ENCODE measurements around the gene AHCY. TPM values are rescaled to one million over a fixed set of nuclear protein-coding genes. Genes with fewer than 3 reads are reported as not detected.
"Not testable (repeated sequence)": the region's sequence is repeated elsewhere in the genome, so short reads cannot be mapped to it uniquely, and the experiment has no call there.

Gene AHCY
- 233 TPM for polyA plus RNA-seq (2013, experiment 1 of 2)
- 236 TPM for polyA plus RNA-seq (2013, experiment 2 of 2)

GRCh38 chr20:34302723-34303533, at the start of gene AHCY:
AHCY (minus strand) TSS chr20:34303355; CDS start chr20:34303270, 85 bp downstream.
- no peaks in the 10 kb centered on the region for H3K27me3 ChIP-seq (ENCODE audit: insufficient read depth, low read length, poor library complexity)
- peak within 1 kb of the TSS; percentile 40 for H3K4ac ChIP-seq (ENCODE audit: low read depth, low read length)
- peak within 1 kb of the TSS; percentile 6 for H3K23ac ChIP-seq (ENCODE audit: low read length)
- H3K4me2 ChIP-seq (ENCODE audit: low read length): peak within 1 kb of the TSS; percentile 67
- peaks cover 36% of the 10 kb centered on the region for H3K79me2 ChIP-seq (ENCODE audit: control insufficient read depth, insufficient read depth, low read length)
- peak within 1 kb of the TSS; percentile 81 for H3K4me3 ChIP-seq (ENCODE audit: low read length)
- peak within 1 kb of the TSS; percentile 29 for H2BK5ac ChIP-seq (ENCODE audit: low read length)
- H3K36me3 ChIP-seq (ENCODE audit: control insufficient read depth, insufficient read depth, low read length): no peaks in the 10 kb centered on the region
- peak within 1 kb of the TSS; percentile 92 for H3K56ac ChIP-seq (ENCODE audit: low read length)
- H2BK15ac ChIP-seq (replicated peaks; ENCODE audit: low read depth): no peak within 1 kb of the TSS
- peak within 1 kb of the TSS; percentile 7 for H4K5ac ChIP-seq (ENCODE audit: low read length)
- H3K4me1 ChIP-seq (ENCODE audit: control insufficient read depth, low read depth, low read length): peaks cover 6% of the 10 kb centered on the region
- peak within 1 kb of the TSS; percentile 94 for H3K27ac ChIP-seq (ENCODE audit: low read depth, low read length)
- H3K9ac ChIP-seq (ENCODE audit: low read length): peak within 1 kb of the TSS; percentile 88
- H3K79me1 ChIP-seq (ENCODE audit: low read length): peaks cover 6% of the 10 kb centered on the region
- WGBS (ENCODE audit: extremely low coverage, insufficient coverage, low lambda C conversion rate): no CpG with 5 or more reads among the region's 79 CpGs
- H2BK120ac ChIP-seq (ENCODE audit: low read depth, low read length): no peak within 1 kb of the TSS
- peak within 1 kb of the TSS; percentile 94 for H2AK5ac ChIP-seq (ENCODE audit: low read length)
- H3K18ac ChIP-seq (ENCODE audit: low read length): peak within 1 kb of the TSS; percentile 57
- no peak within 1 kb of the TSS for H4K8ac ChIP-seq (ENCODE audit: low read depth, low read length)
- peak; percentile 99 for DNase-seq

DNA sequence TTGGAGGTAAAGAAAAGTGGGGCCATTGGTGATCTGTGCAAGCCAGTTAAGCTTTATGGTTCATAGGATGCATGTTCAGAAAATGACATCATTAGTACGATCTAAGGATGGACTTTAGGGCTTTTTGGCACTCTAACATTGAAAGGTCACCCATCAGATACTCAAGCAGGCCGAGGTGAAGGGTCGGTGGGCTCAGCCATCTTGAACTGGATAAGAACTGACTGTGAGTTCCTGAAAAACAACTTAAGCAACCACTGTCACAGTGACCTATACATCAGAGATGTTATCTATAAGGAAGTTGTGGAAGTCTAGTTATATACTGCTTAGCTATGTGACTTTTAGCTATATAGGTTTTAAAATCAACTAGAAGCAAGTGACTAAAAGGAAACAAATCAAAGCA, 46.9 kb upstream of the AHCY start:
- H3K18ac ChIP-seq (ENCODE audit: low read length): no peak overlapping the region
- no CpG with 5 or more reads among the region's 3 CpGs for WGBS (ENCODE audit: extremely low coverage, insufficient coverage, low lambda C conversion rate)
- H3K4me3 ChIP-seq (ENCODE audit: low read length): no peak overlapping the region
- H3K9ac ChIP-seq (ENCODE audit: low read length): no peak overlapping the region
- no peak overlapping the region for H2BK120ac ChIP-seq (ENCODE audit: low read depth, low read length)
- no peaks in the 10 kb centered on the region for H3K79me1 ChIP-seq (ENCODE audit: low read length)
- peaks cover 1% of the 10 kb centered on the region for H3K4me1 ChIP-seq (ENCODE audit: control insufficient read depth, low read depth, low read length)
- H3K4ac ChIP-seq (ENCODE audit: low read depth, low read length): no peak overlapping the region
- H4K5ac ChIP-seq (ENCODE audit: low read length): no peak overlapping the region
- no peak for DNase-seq
- H3K27me3 ChIP-seq (ENCODE audit: insufficient read depth, low read length, poor library complexity): no peaks in the 10 kb centered on the region
- no peak overlapping the region for H3K56ac ChIP-seq (ENCODE audit: low read length)
- no peak overlapping the region for H2BK15ac ChIP-seq (replicated peaks; ENCODE audit: low read depth)
- no peaks in the 10 kb centered on the region for H3K36me3 ChIP-seq (ENCODE audit: control insufficient read depth, insufficient read depth, low read length)
- no peak overlapping the region for H2BK5ac ChIP-seq (ENCODE audit: low read length)
- H3K27ac ChIP-seq (ENCODE audit: low read depth, low read length): no peak overlapping the region
- H4K8ac ChIP-seq (ENCODE audit: low read depth, low read length): no peak overlapping the region
- H3K79me2 ChIP-seq (ENCODE audit: control insufficient read depth, insufficient read depth, low read length): no peaks in the 10 kb centered on the region
- H3K4me2 ChIP-seq (ENCODE audit: low read length): no peak overlapping the region
- no peak overlapping the region for H2AK5ac ChIP-seq (ENCODE audit: low read length)
- no peak overlapping the region for H3K23ac ChIP-seq (ENCODE audit: low read length)

GRCh38 chr20:34347571-34347970, 44.4 kb upstream of the AHCY start:
- H3K79me1 ChIP-seq (ENCODE audit: low read length): no peaks in the 10 kb centered on the region
- no peak overlapping the region for H3K9ac ChIP-seq (ENCODE audit: low read length)
- H3K27me3 ChIP-seq (ENCODE audit: insufficient read depth, low read length, poor library complexity): no peaks in the 10 kb centered on the region
- no peak overlapping the region for H3K18ac ChIP-seq (ENCODE audit: low read length)
- H3K56ac ChIP-seq (ENCODE audit: low read length): no peak overlapping the region
- H2BK5ac ChIP-seq (ENCODE audit: low read length): no peak overlapping the region
- H3K4me1 ChIP-seq (ENCODE audit: control insufficient read depth, low read depth, low read length): peaks cover 2% of the 10 kb centered on the region
- H3K79me2 ChIP-seq (ENCODE audit: control insufficient read depth, insufficient read depth, low read length): no peaks in the 10 kb centered on the region
- H4K8ac ChIP-seq (ENCODE audit: low read depth, low read length): no peak overlapping the region
- no peak overlapping the region for H3K27ac ChIP-seq (ENCODE audit: low read depth, low read length)
- no peak for DNase-seq
- no peak overlapping the region for H3K4me2 ChIP-seq (ENCODE audit: low read length)
- whole genome bisulfite sequencing (ENCODE audit: extremely low coverage, insufficient coverage, low lambda C conversion rate): no CpG with 5 or more reads among the region's 4 CpGs
- H3K4me3 ChIP-seq (ENCODE audit: low read length): no peak overlapping the region
- H3K36me3 ChIP-seq (ENCODE audit: control insufficient read depth, insufficient read depth, low read length): no peaks in the 10 kb centered on the region
- no peak overlapping the region for H3K23ac ChIP-seq (ENCODE audit: low read length)
- H2BK15ac ChIP-seq (replicated peaks; ENCODE audit: low read depth): no peak overlapping the region
- no peak overlapping the region for H4K5ac ChIP-seq (ENCODE audit: low read length)
- H3K4ac ChIP-seq (ENCODE audit: low read depth, low read length): no peak overlapping the region
- no peak overlapping the region for H2AK5ac ChIP-seq (ENCODE audit: low read length)
- H2BK120ac ChIP-seq (ENCODE audit: low read depth, low read length): no peak overlapping the region

GRCh38 chr20:34346533-34346865, 43.3 kb upstream of the AHCY start:
- H3K4me3 ChIP-seq (ENCODE audit: low read length); H3K23ac ChIP-seq (ENCODE audit: low read length); H2AK5ac ChIP-seq (ENCODE audit: low read length); H3K9ac ChIP-seq (ENCODE audit: low read length); H2BK5ac ChIP-seq (ENCODE audit: low read length); H3K79me2 ChIP-seq (ENCODE audit: control insufficient read depth, insufficient read depth, low read length); H3K79me1 ChIP-seq (ENCODE audit: low read length); H3K4ac ChIP-seq (ENCODE audit: low read depth, low read length); H3K18ac ChIP-seq (ENCODE audit: low read length); H2BK120ac ChIP-seq (ENCODE audit: low read depth, low read length); H3K4me1 ChIP-seq (ENCODE audit: control insufficient read depth, low read depth, low read length); H3K36me3 ChIP-seq (ENCODE audit: control insufficient read depth, insufficient read depth, low read length); H4K8ac ChIP-seq (ENCODE audit: low read depth, low read length); H2BK15ac ChIP-seq (replicated peaks; ENCODE audit: low read depth); H4K5ac ChIP-seq (ENCODE audit: low read length); DNase-seq; H3K56ac ChIP-seq (ENCODE audit: low read length); H3K4me2 ChIP-seq (ENCODE audit: low read length); H3K27ac ChIP-seq (ENCODE audit: low read depth, low read length); H3K27me3 ChIP-seq (ENCODE audit: insufficient read depth, low read length, poor library complexity): not testable (repeated sequence)
- no CpG with 5 or more reads among the region's 9 CpGs for WGBS (ENCODE audit: extremely low coverage, insufficient coverage, low lambda C conversion rate)

DNA sequence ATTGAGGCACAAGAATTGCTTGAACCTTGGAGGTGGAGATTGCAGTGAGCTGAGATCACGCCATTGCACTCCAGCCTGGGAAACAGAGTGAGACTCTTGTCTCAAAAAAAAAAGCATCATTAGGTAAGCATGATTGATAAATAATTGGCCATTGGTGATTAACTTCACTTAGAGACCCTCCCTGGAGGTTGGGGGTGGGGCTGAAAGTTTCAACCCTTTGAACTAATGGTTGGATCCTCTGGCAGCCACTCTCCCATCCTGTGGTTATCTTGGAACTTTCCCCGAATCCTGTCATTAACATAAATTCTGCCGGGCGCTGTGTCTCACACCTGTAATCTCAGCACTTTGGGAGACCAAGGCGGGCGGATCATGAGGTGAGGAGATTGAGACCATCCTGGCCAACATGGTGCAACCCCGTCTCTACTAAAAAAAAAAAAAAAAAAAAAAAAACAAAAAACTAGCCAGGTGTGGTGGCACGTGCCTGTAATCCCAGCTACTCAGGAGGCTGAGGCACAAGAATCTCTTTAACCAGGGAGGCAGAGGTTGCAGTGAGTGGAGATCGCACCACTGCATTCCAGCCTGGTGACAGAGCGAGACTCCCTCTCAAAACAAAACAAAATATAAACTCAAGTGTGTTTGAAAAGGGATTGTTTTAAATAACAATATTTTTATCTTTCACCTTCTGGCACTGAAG, 42.8 kb upstream of the AHCY start:
- not testable (repeated sequence) for H2BK5ac ChIP-seq (ENCODE audit: low read length); H4K5ac ChIP-seq (ENCODE audit: low read length); H3K36me3 ChIP-seq (ENCODE audit: control insufficient read depth, insufficient read depth, low read length); H3K4me3 ChIP-seq (ENCODE audit: low read length); H3K79me1 ChIP-seq (ENCODE audit: low read length); H3K18ac ChIP-seq (ENCODE audit: low read length); H3K27me3 ChIP-seq (ENCODE audit: insufficient read depth, low read length, poor library complexity); H3K79me2 ChIP-seq (ENCODE audit: control insufficient read depth, insufficient read depth, low read length); H3K27ac ChIP-seq (ENCODE audit: low read depth, low read length); H3K23ac ChIP-seq (ENCODE audit: low read length); H4K8ac ChIP-seq (ENCODE audit: low read depth, low read length); H2BK120ac ChIP-seq (ENCODE audit: low read depth, low read length); H3K56ac ChIP-seq (ENCODE audit: low read length); H2BK15ac ChIP-seq (replicated peaks; ENCODE audit: low read depth); H3K4me1 ChIP-seq (ENCODE audit: control insufficient read depth, low read depth, low read length); H3K9ac ChIP-seq (ENCODE audit: low read length); H3K4me2 ChIP-seq (ENCODE audit: low read length); H2AK5ac ChIP-seq (ENCODE audit: low read length); H3K4ac ChIP-seq (ENCODE audit: low read depth, low read length)
- peak; percentile 93 for DNase-seq
- no CpG with 5 or more reads among the region's 10 CpGs for WGBS (ENCODE audit: extremely low coverage, insufficient coverage, low lambda C conversion rate)
